ENCODE data around the gene CACNA2D2. TPM values are rescaled to one million over a fixed set of nuclear protein-coding genes. Genes with fewer than 3 reads are reported as not detected.
A peak's percentile ranks its signal among the peaks of the same experiment; 100 is the strongest.

CACNA2D2 gene
- total and polyA plus RNA-seq, 2 of the 4 experiments (the other 2 are of a cell fraction), result 0.15 TPM; not detected in 1

- H3K4me3 ChIP-seq (ENCODE audit: insufficient read depth, low read depth, low read length), result peak overlapping the region; percentile 58
- H3K4ac ChIP-seq (ENCODE audit: low read depth, low read length), result peak overlapping the region; percentile 98
- peaks cover 26 to 57% of the 10 kb centered on the region in 2 experiments for H3K79me1 ChIP-seq (ENCODE audit: low read depth in 1 of 2, low read length in 2 of 2)
- peak; percentile 90 for ATAC-seq (ENCODE audit: low read depth)
- no peaks in the 10 kb centered on the region for H3K9me3 ChIP-seq (ENCODE audit: control insufficient read depth, insufficient read depth, low read length)
- BruUV-seq (replicated peaks), result no TSS peak
- H3K4me2 ChIP-seq (ENCODE audit: low read depth, low read length), result peak overlapping the region; percentile 73
- H4K8ac ChIP-seq (ENCODE audit: low read depth in 2 of 2, low read length in 2 of 2), result peak overlapping the region; percentile 96 to 99; a peak in 3 of 4 replicates
- H2AK5ac ChIP-seq (ENCODE audit: low read depth, low read length), result peak overlapping the region; percentile 87
- peak overlapping the region; percentile 98 for H3K27ac ChIP-seq (ENCODE audit: insufficient read depth, low read length)
- intact Hi-C loops (cut with micrococcal nuclease), result loop anchor here (5.0 kb wide), 1 partner anchor 59 kb away; no protein-coding TSS in a partner anchor
- POLR2A ChIA-PET (ENCODE audit: unreplicated experiment), result interaction anchor here (0.6 kb wide), 1 partner anchor 25 kb away, joined by 10 read pairs; no protein-coding TSS in a partner anchor
- peaks cover 12% of the 10 kb centered on the region; the same call in 1 of the 2 replicates for H4K20me1 ChIP-seq (ENCODE audit: insufficient read depth, low read length)
- peak overlapping the region; percentile 93 for H2AK9ac ChIP-seq (replicated peaks; ENCODE audit: low read depth, low read length, poor library complexity)
- peak overlapping the region; percentile 100 for H2BK120ac ChIP-seq (ENCODE audit: low read depth, low read length)
- 0% methylated on average over 15 of the region's 59 CpGs; no CpG with 5 or more reads in 1 of the 2 experiments for WGBS, 2 experiments (ENCODE audit: extremely low coverage in 2 of 2, insufficient read length in 1 of 2)
- peaks cover 36% of the 10 kb centered on the region for H3K36me3 ChIP-seq (ENCODE audit: control insufficient read depth, insufficient read depth, low read length)
- H3K14ac ChIP-seq (replicated peaks; ENCODE audit: low read depth, low read length), result peak overlapping the region; percentile 98
- peak overlapping the region; percentile 94 for H3K9ac ChIP-seq (ENCODE audit: low read depth, low read length)
- in situ Hi-C loops (cut with MboI; ENCODE audit: low sequenced_read_pairs), result no loop called here
- H3K4me1 ChIP-seq (ENCODE audit: control insufficient read depth, insufficient read depth, low read length), result peaks cover 25% of the 10 kb centered on the region
- H2AFZ ChIP-seq (replicated peaks; ENCODE audit: low read length, poor library complexity), result peak overlapping the region; percentile 95
- H3K27me3 ChIP-seq (ENCODE audit: control insufficient read depth, insufficient read depth, low read length), result no peaks in the 10 kb centered on the region
- H2BK5ac ChIP-seq (ENCODE audit: low read depth, low read length, poor library complexity, severe bottlenecking), result peak overlapping the region; percentile 98
- DNase-seq, result peak; percentile 83
- TF ChIP-seq CHD1 (IDR thresholded peaks at IDR 0.05; ENCODE audit: low read depth, low read length), result peak; percentile 99; the same call in 1 of the 2 replicates
- TF ChIP-seq POLR2A (IDR thresholded peaks at IDR 0.05; ENCODE audit: low read depth, low read length), result peak; percentile 80
- TF ChIP-seq CTCF (conservative IDR thresholded peaks at IDR 0.05; ENCODE audit: low read depth, low read length), result peak; percentile 42
- TF ChIP-seq USF2 (IDR thresholded peaks at IDR 0.05; ENCODE audit: low read depth, low read length), result no peak
- peak; percentile 49 for TF ChIP-seq MAZ (IDR thresholded peaks at IDR 0.05; ENCODE audit: borderline replicate concordance, low read depth, low read length)
- TF ChIP-seq MAFK (IDR thresholded peaks at IDR 0.05; ENCODE audit: low read depth, low read length), result no peak
- no peak for TF ChIP-seq ELK1 (IDR thresholded peaks at IDR 0.05; ENCODE audit: borderline replicate concordance, low read depth, low read length)
- peak; percentile 97 for TF ChIP-seq BHLHE40 (IDR thresholded peaks at IDR 0.05; ENCODE audit: low read depth, low read length)
- peak overlapping the region; percentile 94; the same call in 1 of the 2 replicates for H3K18ac ChIP-seq (ENCODE audit: low read depth, low read length)
- H2BK20ac ChIP-seq (ENCODE audit: low read depth, low read length), result peak overlapping the region; percentile 95
- peak overlapping the region; percentile 96 for H3K23ac ChIP-seq (ENCODE audit: low read depth, low read length)
- H2BK15ac ChIP-seq (ENCODE audit: low read depth, low read length), result peak overlapping the region; percentile 85; the same call in 1 of the 3 replicates
- H3K56ac ChIP-seq (ENCODE audit: extremely low read depth, insufficient read depth, low read length), result peak overlapping the region; percentile 97; the same call in 1 of the 2 replicates
- H3K9me1 ChIP-seq (ENCODE audit: insufficient read depth, low read length), result peaks cover 16% of the 10 kb centered on the region
- peak overlapping the region; percentile 93 for H4K91ac ChIP-seq (ENCODE audit: insufficient read depth, low read depth, low read length)
- peak overlapping the region; percentile 95 for H4K5ac ChIP-seq (ENCODE audit: low read depth, low read length)
- CTCF ChIA-PET, result no interaction called here
- dilution Hi-C loops (cut with HindIII; ENCODE audit: low sequenced_read_pairs, unreplicated experiment), result no loop called here
These were observed 181.9 kb downstream of the CACNA2D2 start for GRCh38 chr3:50321336-50322114.
